ENCODE measurements around the gene VTI1A.

VTI1A gene

DNA sequence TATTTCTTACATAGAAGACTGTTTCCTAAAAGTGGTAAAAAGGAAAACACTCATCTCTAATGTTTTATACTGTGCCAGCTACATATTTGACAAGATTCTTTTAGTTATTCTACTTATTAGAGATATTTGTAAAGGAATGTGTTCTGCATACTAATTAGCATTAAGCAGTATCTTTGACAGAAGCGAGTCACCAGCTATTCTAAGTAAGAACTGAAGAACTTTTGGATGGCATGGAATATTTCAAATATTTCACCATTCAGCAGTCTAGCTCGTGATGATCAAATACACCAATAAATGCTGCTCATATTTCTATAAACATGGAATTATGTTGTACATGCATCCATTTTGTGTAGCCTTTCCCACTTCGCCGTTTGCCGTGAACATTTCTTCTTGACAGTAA lies 261.4 kb downstream of the VTI1A start:
- CTCF ChIA-PET = interaction anchor here (1.0 to 1.6 kb wide), 4 partner anchors 11 to 60 kb away, joined by 3 to 5 read pairs (median 4); no protein-coding TSS in a partner anchor
- no peak for DNase-seq (ENCODE audit: extremely low spot score)
- POLR2A ChIA-PET = no interaction called here
- TF ChIP-seq, protein P1, sequence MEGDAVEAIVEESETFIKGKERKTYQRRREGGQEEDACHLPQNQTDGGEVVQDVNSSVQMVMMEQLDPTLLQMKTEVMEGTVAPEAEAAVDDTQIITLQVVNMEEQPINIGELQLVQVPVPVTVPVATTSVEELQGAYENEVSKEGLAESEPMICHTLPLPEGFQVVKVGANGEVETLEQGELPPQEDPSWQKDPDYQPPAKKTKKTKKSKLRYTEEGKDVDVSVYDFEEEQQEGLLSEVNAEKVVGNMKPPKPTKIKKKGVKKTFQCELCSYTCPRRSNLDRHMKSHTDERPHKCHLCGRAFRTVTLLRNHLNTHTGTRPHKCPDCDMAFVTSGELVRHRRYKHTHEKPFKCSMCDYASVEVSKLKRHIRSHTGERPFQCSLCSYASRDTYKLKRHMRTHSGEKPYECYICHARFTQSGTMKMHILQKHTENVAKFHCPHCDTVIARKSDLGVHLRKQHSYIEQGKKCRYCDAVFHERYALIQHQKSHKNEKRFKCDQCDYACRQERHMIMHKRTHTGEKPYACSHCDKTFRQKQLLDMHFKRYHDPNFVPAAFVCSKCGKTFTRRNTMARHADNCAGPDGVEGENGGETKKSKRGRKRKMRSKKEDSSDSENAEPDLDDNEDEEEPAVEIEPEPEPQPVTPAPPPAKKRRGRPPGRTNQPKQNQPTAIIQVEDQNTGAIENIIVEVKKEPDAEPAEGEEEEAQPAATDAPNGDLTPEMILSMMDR (IDR thresholded peaks at IDR 0.05; ENCODE audit: control extremely low read depth, extremely low read depth, low read depth, missing control alignments) = no peak

DNA sequence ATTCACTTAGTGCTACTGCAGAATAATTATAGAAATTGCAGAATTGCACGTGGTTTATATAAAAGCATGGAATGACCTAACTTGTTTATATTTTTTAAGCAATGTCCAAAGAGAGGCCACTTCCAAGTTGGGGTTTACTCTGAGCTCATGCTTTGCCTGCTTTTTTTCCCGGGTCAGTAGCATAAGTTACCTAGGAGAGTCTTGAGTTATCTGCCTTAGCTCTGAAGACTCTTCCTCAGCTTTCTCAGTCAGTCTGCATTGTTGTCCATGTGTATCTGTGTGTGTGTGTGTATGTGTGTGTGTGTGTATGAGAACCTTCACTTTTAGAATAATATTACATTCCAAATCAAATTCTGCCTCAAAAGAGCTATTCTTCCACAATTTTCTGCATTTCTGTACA lies 263.5 kb downstream of the VTI1A start:
- POLR2A ChIA-PET = no interaction called here
- CTCF ChIA-PET = interaction anchor here (1.1 to 2.9 kb wide), 3 partner anchors 9 to 13 kb away, joined by 3 to 19 read pairs (median 6); no protein-coding TSS in a partner anchor
- TF ChIP-seq, protein P1 (IDR thresholded peaks at IDR 0.05; ENCODE audit: control extremely low read depth, extremely low read depth, low read depth, missing control alignments) = no peak
- DNase-seq (ENCODE audit: extremely low spot score) = no peak

DNA sequence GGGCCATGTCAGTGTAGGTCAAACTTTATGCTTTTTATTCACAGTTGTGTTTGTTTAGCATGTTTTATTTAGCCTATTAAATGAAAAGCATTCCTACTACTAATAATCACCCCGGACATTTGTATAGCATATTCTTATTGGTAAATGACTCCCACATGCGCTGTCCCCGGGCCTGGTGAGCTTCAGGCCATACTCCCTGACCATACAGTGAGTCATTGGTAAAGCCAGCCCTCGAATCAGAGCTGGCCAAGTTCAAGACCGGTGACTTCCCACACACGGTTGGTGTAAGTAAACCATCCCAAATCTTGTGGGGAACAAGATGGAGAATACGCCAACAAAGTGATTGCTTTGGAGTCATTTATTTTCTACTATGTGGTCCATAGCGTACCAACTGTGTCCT lies 264.4 kb downstream of the VTI1A start:
- CTCF ChIA-PET = interaction anchor here (1.1 to 2.9 kb wide), 3 partner anchors 9 to 14 kb away, joined by 3 to 19 read pairs (median 6); no protein-coding TSS in a partner anchor
- no peak for DNase-seq (ENCODE audit: extremely low spot score)
- TF ChIP-seq, protein P1 (IDR thresholded peaks at IDR 0.05; ENCODE audit: control extremely low read depth, extremely low read depth, low read depth, missing control alignments) = no peak
- POLR2A ChIA-PET = no interaction called here

DNA sequence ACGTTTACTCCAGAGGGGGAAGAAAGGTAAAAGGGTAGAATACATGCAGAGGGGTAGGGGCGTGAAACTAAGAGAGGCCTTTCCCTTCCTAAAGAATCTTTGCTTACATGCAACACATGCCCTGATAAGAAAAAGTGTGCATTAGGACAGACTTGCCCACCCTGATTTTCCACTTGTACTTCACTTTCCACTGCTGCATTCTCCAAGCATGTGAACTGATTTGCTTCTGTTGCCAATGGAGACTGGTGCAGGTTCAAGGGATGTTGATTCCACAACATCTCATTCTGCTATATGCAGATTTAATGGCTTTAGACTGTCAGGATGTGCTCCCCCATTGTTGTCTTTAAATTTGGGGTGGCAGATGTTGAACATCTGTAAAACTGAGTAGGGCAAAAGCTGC lies 265.5 kb downstream of the VTI1A start:
- TF ChIP-seq, protein P1 (IDR thresholded peaks at IDR 0.05; ENCODE audit: control extremely low read depth, extremely low read depth, low read depth, missing control alignments) = no peak
- POLR2A ChIA-PET = no interaction called here
- CTCF ChIA-PET = no interaction called here
- DNase-seq (ENCODE audit: extremely low spot score) = no peak

DNA sequence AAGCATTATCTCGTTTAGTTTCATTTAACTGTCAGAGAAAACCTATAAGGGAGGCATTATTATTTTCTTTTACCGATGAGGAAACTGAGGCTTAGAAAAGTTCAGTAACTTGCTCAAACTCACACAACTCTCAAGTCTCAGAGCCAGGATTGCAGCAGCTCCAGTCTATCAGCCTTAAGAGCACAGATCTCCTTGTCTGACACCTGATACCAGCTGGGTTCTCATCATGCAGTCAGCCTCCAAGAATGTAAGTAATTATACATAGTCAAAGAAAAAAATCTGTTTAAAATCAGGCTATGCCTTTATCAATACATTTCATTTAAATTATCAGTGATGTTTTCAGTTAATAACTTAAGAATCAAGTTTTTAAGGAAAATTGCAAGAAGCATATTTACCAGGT lies 266.4 kb downstream of the VTI1A start:
- CTCF ChIA-PET = no interaction called here
- no peak for DNase-seq (ENCODE audit: extremely low spot score)
- TF ChIP-seq, protein P1 (IDR thresholded peaks at IDR 0.05; ENCODE audit: control extremely low read depth, extremely low read depth, low read depth, missing control alignments) = no peak
- POLR2A ChIA-PET = no interaction called here

DNA sequence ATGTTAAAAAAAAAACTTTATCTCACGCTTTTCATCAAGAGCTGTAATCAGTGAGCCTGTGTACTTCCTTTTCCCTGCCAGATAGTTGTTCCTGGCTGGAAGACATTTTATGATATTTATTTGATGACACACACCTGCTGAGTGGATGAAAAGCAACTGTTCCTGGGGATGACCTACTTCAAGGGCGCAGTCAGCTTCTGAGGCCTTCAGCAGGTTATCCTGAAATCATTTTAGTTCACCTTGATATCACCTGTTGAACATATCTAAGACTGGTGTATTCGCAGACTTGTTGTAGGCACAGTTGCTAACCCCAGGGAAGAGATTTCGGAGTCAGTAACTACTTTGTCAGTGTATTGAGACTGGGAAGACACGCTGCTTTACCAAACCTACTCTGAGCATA lies 268.6 kb downstream of the VTI1A start:
- CTCF ChIA-PET = interaction anchor here (0.8 kb wide), 1 partner anchor 13 kb away, joined by 3 read pairs; no protein-coding TSS in a partner anchor
- POLR2A ChIA-PET = no interaction called here
- TF ChIP-seq, protein P1 (IDR thresholded peaks at IDR 0.05; ENCODE audit: control extremely low read depth, extremely low read depth, low read depth, missing control alignments) = no peak
- DNase-seq (ENCODE audit: extremely low spot score) = no peak
